BLaER1 (cell line): ENCODE data around the gene ST14.
"Not testable (repeated sequence)": the region's sequence is repeated elsewhere in the genome, so short reads cannot be mapped to it uniquely, and the experiment has no call there.

Experiments used
- H3K27ac ChIP-seq: shearing (Covaris generic); formaldehyde crosslinking; 2 replicates; pipeline ENCODE4 v1.8.1; 2022
- H3K27me3 ChIP-seq: shearing (Covaris generic); formaldehyde crosslinking; 2 replicates; pipeline ENCODE4 v1.8.1; 2022
- H3K36me3 ChIP-seq: shearing (Covaris generic); formaldehyde crosslinking; 2 replicates; pipeline ENCODE4 v1.8.1; 2022
- H3K4me1 ChIP-seq: shearing (Covaris generic); formaldehyde crosslinking; 2 replicates; pipeline ENCODE4 v1.8.1; 2022
- H3K4me2 ChIP-seq: shearing (Covaris generic); formaldehyde crosslinking; 2 replicates; pipeline ENCODE4 v1.8.1; 2022
- H3K4me3 ChIP-seq: shearing (Covaris generic); formaldehyde crosslinking; 2 replicates; pipeline ENCODE4 v1.8.1; 2022
- H3K9ac ChIP-seq: shearing (Covaris generic); formaldehyde crosslinking; 2 replicates; pipeline ENCODE4 v1.8.1; 2022
- H3K9me3 ChIP-seq: shearing (Covaris generic); formaldehyde crosslinking; 2 replicates; pipeline ENCODE4 v1.8.1; 2022
- H4K20me1 ChIP-seq: shearing (Covaris generic); formaldehyde crosslinking; 2 replicates; pipeline ENCODE4 v1.8.1; 2022
- Cebpa-rat ChIP-seq: shearing (Covaris generic); IDR thresholded peaks from 2 replicates; pipeline ENCODE4 v1.8.1; 2022

Gene ST14

GRCh38 chr11:130183878-130184610 is 24.5 kb downstream of the ST14 start:
- no peak for TF ChIP-seq Cebpa-rat
- H3K4me1 ChIP-seq = peaks cover 19% of the 10 kb centered on the region
- no peaks in the 10 kb centered on the region for H3K36me3 ChIP-seq
- H3K4me3 ChIP-seq = no peak overlapping the region
- H3K27me3 ChIP-seq = no peaks in the 10 kb centered on the region
- H4K20me1 ChIP-seq = no peaks in the 10 kb centered on the region
- no peaks in the 10 kb centered on the region for H3K9me3 ChIP-seq
- H3K9ac ChIP-seq = no peak overlapping the region
- H3K27ac ChIP-seq = no peak overlapping the region
- no peak overlapping the region for H3K4me2 ChIP-seq

GRCh38 chr11:130187096-130187495 is 27.5 kb downstream of the ST14 start:
- no peak for TF ChIP-seq Cebpa-rat
- no peaks in the 10 kb centered on the region for H3K36me3 ChIP-seq
- peaks cover 10% of the 10 kb centered on the region for H3K4me1 ChIP-seq
- H4K20me1 ChIP-seq = no peaks in the 10 kb centered on the region
- no peak overlapping the region for H3K9ac ChIP-seq
- H3K9me3 ChIP-seq = no peaks in the 10 kb centered on the region
- no peaks in the 10 kb centered on the region for H3K27me3 ChIP-seq
- H3K4me3 ChIP-seq = no peak overlapping the region
- no peak overlapping the region for H3K27ac ChIP-seq
- H3K4me2 ChIP-seq = no peak overlapping the region

GRCh38 chr11:130188047-130188446 is 28.5 kb downstream of the ST14 start:
- Histone ChIP-seq H3K9ac (no peak overlapping the region), H3K4me1 (peaks cover 10% of the 10 kb centered on the region), H3K4me3 (no peak overlapping the region), H3K27me3 (no peaks in the 10 kb centered on the region), H3K27ac (no peak overlapping the region), H3K4me2 (no peak overlapping the region), H4K20me1 (no peaks in the 10 kb centered on the region), H3K36me3 (no peaks in the 10 kb centered on the region), H3K9me3 (no peaks in the 10 kb centered on the region)
- no peak for TF ChIP-seq Cebpa-rat

GRCh38 chr11:130188585-130189347 is 29.2 kb downstream of the ST14 start:
- Histone ChIP-seq H3K9me3 (no peaks in the 10 kb centered on the region), H3K27ac (no peak overlapping the region), H4K20me1 (no peaks in the 10 kb centered on the region), H3K4me3 (no peak overlapping the region), H3K9ac (no peak overlapping the region), H3K36me3 (no peaks in the 10 kb centered on the region), H3K4me2 (peak overlapping the region; percentile 26; the same call in 1 of the 2 replicates), H3K4me1 (peaks cover 10% of the 10 kb centered on the region), H3K27me3 (no peaks in the 10 kb centered on the region)
- no peak for TF ChIP-seq Cebpa-rat

- Histone ChIP-seq H3K27ac (no peak overlapping the region), H3K9ac (no peak overlapping the region), H3K9me3 (no peaks in the 10 kb centered on the region), H3K27me3 (no peaks in the 10 kb centered on the region), H3K4me1 (peaks cover 10% of the 10 kb centered on the region), H4K20me1 (no peaks in the 10 kb centered on the region), H3K4me3 (no peak overlapping the region), H3K4me2 (peak overlapping the region; percentile 26; the same call in 1 of the 2 replicates), H3K36me3 (no peaks in the 10 kb centered on the region)
- no peak for TF ChIP-seq Cebpa-rat
Observed at GRCh38 chr11:130189492-130190210, 30.1 kb downstream of the ST14 start.

GRCh38 chr11:130190371-130190881 is 30.8 kb downstream of the ST14 start:
- Histone ChIP-seq H3K27ac (no peak overlapping the region), H3K27me3 (no peaks in the 10 kb centered on the region), H3K9me3 (no peaks in the 10 kb centered on the region), H3K9ac (no peak overlapping the region), H4K20me1 (no peaks in the 10 kb centered on the region), H3K36me3 (no peaks in the 10 kb centered on the region), H3K4me3 (no peak overlapping the region), H3K4me2 (no peak overlapping the region), H3K4me1 (peaks cover 10% of the 10 kb centered on the region)
- no peak for TF ChIP-seq Cebpa-rat

- Histone ChIP-seq H3K4me1 (peaks cover 10% of the 10 kb centered on the region), H4K20me1 (no peaks in the 10 kb centered on the region), H3K4me3 (no peak overlapping the region), H3K27ac (no peak overlapping the region), H3K4me2 (no peak overlapping the region), H3K36me3 (no peaks in the 10 kb centered on the region), H3K9ac (no peak overlapping the region), H3K9me3 (no peaks in the 10 kb centered on the region), H3K27me3 (no peaks in the 10 kb centered on the region)
- no peak for TF ChIP-seq Cebpa-rat
Observed at GRCh38 chr11:130191896-130192295, 32.3 kb downstream of the ST14 start.

GRCh38 chr11:130192845-130193267 is 33.3 kb downstream of the ST14 start:
- Histone ChIP-seq H3K27ac (no peak overlapping the region), H3K36me3 (no peaks in the 10 kb centered on the region), H3K9ac (no peak overlapping the region), H3K4me3 (no peak overlapping the region), H3K4me1 (peaks cover 10% of the 10 kb centered on the region), H3K4me2 (no peak overlapping the region), H3K27me3 (no peaks in the 10 kb centered on the region), H4K20me1 (no peaks in the 10 kb centered on the region), H3K9me3 (no peaks in the 10 kb centered on the region)
- no peak for TF ChIP-seq Cebpa-rat

- not testable (repeated sequence) for H3K4me2 ChIP-seq, H3K36me3 ChIP-seq, H3K4me3 ChIP-seq, H3K27me3 ChIP-seq, H3K4me1 ChIP-seq, H3K9ac ChIP-seq, H4K20me1 ChIP-seq, H3K27ac ChIP-seq, H3K9me3 ChIP-seq
Observed at GRCh38 chr11:130193551-130193950, 34.0 kb downstream of the ST14 start.
